Right cardiac atrium (tissue), 5 donors: ENCODE results near the gene LRRC70. TPM values are rescaled to one million over a fixed set of nuclear protein-coding genes. Genes with fewer than 3 reads are reported as not detected.

Source experiments
- ATAC-seq, 2 donors: fragments of 200-7000 bp; cut with Tn5 transposase; one replicate each; pipeline versions ENCODE4 v1.8.0 to v1.9.1; 2020; ENCODE audit warnings: moderate library complexity in 2 of 2, mild to moderate bottlenecking in 1 of 2
- DNase-seq, 3 donors: peaks; one replicate each; pipeline ENCODE4 v3.0.0-alpha.2; 2020
- H3K27ac ChIP-seq: one replicate; pipeline ENCODE4 v1.5.1; 2013; ENCODE audit warnings: mild to moderate bottlenecking, low read length, control low read depth, moderate library complexity
- H3K27me3 ChIP-seq: one replicate; pipeline ENCODE4 v1.6.1; 2013; ENCODE audit not compliant: control insufficient read depth, insufficient read depth
- H3K4me1 ChIP-seq: one replicate; pipeline ENCODE4 v1.6.1; 2013; ENCODE audit warnings: low read length; ENCODE audit not compliant: control insufficient read depth, insufficient read depth
- H3K4me3 ChIP-seq: one replicate; pipeline ENCODE4 v1.5.1; 2013; ENCODE audit warnings: low read length, control low read depth
- H3K9me3 ChIP-seq: one replicate; pipeline ENCODE4 v1.6.1; 2013; ENCODE audit warnings: low read length; ENCODE audit not compliant: control insufficient read depth
- WGBS: extraction: QIAGEN DNeasy Blood & Tissue Kit; methylation state at CpG from one replicate; pipeline ENCODE4 v1.1.7; 2013; 5-methylcytosine and 5-hydroxymethylcytosine counted together
- intact Hi-C, 4 donors: fragments of 100-400 bp; cut with DNase I; formaldehyde crosslinking; loops; one replicate each; pipeline versions ENCODE4 v1.11.0 to v1.14.0; 2022 to 2023
- polyA plus RNA-seq: library from polyadenylated mRNA; stranded (reverse); fragments of 200-250 nt; gene quantifications from one replicate; pipeline ENCODE4 v1.2.3, GENCODE V29; 2013
- total RNA-seq, 4 donors: library from RNA; stranded (reverse); fragmentation: NEBNext Ultra II Directional; extraction: Animal tissue kit (Norgen Biotek cat#: 25700); gene quantifications; one replicate each; pipeline ENCODE4 v1.2.1, GENCODE V29; 2021
- donor health status: healthy with polysubstance abuse.
- donor health status: DM: no; HTN: yes; CAD: no.
- donor health status: DM: no; HTN: no; CAD: no.
- donor health status: DM: no; HTN: yes; CAD: no; lungs with severe emphysema.
- donor health status: DM: yes; HTN: yes; CAD: no.

The LRRC70 gene
- total and polyA plus RNA-seq, 5 donors = 0.86 to 3.8 (median 2.1) TPM

- Histone ChIP-seq H3K27me3 (no peaks in the 10 kb centered on the region), H3K4me3 (no peak overlapping the region), H3K27ac (no peak overlapping the region), H3K9me3 (no peaks in the 10 kb centered on the region), H3K4me1 (no peaks in the 10 kb centered on the region)
- DNase-seq (no peak), ATAC-seq (no peak)
- intact Hi-C loops = no loop called here
- 87% methylated on average over 5 of the region's 5 CpGs for WGBS
Observed at GRCh38 chr5:62627901-62628300, 49.3 kb downstream of the LRRC70 start.

Other genes with a start within 250 kb of the LRRC70 start
- gene DIMT1, start 174.9 kb upstream of the LRRC70 start, total RNA-seq = 10 to 100 TPM; 16.9 to 25.1 (median 20.0) TPM
- 12.7 TPM for gene DIMT1, start 174.9 kb upstream of the LRRC70 start, polyA plus RNA-seq
- gene IPO11, start 166.1 kb upstream of the LRRC70 start, total RNA-seq = 10 to 100 TPM; 28.4 to 37.4 (median 32.9) TPM
- gene IPO11, start 166.1 kb upstream of the LRRC70 start, polyA plus RNA-seq = 10.2 TPM